ENCODE measurements around the gene COL1A1.

Gene COL1A1

GRCh38 chr17:50200457-50201275 is 765 bp downstream of the COL1A1 start:
- DNase-seq (ENCODE audit: low read depth, low spot score) = no peak

DNA sequence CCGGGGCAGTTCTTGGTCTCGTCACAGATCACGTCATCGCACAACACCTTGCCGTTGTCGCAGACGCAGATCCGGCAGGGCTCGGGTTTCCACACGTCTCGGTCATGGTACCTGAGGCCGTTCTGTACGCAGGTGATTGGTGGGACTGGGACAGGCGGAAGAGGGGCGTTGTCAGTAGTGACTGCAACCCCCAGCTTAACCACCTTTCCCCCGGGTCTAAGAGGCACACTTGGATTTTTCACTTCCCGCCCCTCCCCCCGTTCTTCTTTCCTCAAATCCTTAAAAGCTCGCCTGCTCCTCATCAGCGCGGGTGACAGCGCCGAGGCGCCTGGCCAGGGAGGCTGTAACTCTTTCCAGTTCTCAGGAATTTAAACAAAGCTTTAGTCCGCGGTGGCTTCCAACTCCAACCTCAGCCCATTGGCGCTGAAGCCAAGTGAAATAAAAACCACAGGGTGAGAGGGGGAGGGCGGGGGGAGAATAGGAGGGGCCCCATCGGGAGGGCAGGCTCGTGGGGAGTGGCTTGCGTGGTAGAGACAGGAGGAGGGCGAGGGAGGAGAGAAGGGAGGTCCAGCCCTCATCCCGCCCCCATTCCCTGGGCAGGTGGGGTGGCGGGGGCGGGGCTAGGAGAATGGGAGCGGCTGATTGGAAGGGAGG is 1.5 kb downstream of the COL1A1 start:
- no peak for DNase-seq (ENCODE audit: low read depth, low spot score)

- no peak for DNase-seq (ENCODE audit: low read depth, low spot score)
Measured at GRCh38 chr17:50199211-50199802, 2.1 kb downstream of the COL1A1 start.

GRCh38 chr17:50198026-50198669 is 3.3 kb downstream of the COL1A1 start:
- no peak for DNase-seq (ENCODE audit: low read depth, low spot score)

GRCh38 chr17:50196826-50197225 is 4.6 kb downstream of the COL1A1 start:
- DNase-seq (ENCODE audit: low read depth, low spot score) = no peak

- DNase-seq (ENCODE audit: low read depth, low spot score) = no peak
Measured at GRCh38 chr17:50196036-50196435, 5.4 kb downstream of the COL1A1 start.

DNA sequence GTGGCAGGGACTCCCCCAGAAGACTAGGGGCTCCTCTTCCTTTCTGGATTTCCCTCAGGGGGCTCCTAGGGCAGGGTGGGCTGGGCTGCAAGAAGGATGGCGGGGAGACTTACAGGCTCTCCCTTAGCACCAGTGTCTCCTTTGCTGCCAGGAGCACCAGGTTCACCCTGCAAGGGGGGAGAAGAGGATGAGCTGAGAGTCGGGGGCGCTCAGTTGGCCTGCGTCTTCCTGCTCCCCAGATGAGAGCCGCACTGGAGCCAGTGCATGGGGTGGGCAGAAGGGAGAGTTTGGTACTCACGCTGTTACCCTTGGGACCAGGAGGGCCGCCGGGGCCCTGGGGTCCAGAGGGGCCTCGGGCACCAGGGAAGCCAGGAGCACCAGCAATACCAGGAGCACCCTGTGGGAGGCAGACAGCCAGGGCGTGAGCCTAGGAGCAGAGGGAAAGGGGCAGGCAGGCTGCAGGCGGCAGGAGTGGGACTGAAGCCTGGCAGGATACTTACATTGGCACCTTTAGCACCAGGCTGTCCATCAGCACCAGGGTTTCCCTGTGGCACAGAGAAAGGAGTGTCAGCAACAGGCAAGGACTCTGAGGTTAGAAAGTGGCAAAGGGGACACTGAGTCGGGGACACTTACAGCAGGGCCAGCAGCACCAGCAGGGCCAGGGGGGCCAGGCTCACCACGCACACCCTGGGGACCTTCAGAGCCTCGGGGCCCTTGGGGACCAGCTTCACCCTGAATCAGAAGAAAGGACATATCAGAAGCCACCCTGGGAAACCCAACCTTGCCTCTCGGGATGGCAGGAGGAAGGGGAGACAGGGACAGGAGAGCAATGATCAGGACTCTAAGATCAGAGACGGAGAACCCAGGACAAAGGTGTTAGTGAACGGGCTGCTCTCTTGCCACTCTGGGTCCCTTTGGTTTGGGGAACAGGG is 6.2 kb downstream of the COL1A1 start:
- DNase-seq (ENCODE audit: low read depth, low spot score) = no peak

- DNase-seq (ENCODE audit: low read depth, low spot score) = no peak
Measured at GRCh38 chr17:50194140-50194933, 7.1 kb downstream of the COL1A1 start.

DNA sequence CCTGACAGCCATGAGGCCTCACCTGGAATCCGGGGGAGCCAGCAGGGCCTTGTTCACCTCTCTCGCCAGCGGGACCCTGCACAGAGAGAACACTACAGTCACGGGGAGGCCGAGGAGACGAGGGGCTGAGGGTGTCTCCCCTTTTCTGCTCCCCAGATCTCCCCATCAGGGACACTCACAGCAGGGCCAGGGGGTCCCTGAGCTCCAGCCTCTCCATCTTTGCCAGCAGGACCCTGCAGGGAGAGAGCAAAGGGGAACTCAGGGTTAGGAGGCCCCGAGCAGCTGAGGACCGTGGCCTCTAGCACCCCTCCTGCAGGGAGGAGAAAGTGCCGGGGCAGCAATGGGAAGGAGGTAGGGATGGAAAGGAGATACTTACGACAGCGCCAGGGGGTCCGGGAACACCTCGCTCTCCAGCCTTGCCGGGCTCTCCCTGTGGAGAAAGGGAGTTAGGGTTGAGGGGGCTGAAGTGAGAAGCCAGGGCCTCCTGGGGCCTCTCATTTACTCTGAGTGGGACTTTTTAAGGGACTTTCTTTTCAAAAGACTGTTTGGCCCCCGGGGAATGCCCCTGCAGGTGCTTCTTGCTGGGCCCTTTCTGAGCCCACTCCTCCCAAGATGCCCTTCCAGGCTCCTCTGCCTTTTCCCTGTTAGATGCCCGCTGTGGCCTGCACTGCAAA is 8.7 kb downstream of the COL1A1 start:
- DNase-seq (ENCODE audit: low read depth, low spot score) = no peak

- no peak for DNase-seq (ENCODE audit: low read depth, low spot score)
Measured at GRCh38 chr17:50192144-50192617, 9.2 kb downstream of the COL1A1 start.

DNA sequence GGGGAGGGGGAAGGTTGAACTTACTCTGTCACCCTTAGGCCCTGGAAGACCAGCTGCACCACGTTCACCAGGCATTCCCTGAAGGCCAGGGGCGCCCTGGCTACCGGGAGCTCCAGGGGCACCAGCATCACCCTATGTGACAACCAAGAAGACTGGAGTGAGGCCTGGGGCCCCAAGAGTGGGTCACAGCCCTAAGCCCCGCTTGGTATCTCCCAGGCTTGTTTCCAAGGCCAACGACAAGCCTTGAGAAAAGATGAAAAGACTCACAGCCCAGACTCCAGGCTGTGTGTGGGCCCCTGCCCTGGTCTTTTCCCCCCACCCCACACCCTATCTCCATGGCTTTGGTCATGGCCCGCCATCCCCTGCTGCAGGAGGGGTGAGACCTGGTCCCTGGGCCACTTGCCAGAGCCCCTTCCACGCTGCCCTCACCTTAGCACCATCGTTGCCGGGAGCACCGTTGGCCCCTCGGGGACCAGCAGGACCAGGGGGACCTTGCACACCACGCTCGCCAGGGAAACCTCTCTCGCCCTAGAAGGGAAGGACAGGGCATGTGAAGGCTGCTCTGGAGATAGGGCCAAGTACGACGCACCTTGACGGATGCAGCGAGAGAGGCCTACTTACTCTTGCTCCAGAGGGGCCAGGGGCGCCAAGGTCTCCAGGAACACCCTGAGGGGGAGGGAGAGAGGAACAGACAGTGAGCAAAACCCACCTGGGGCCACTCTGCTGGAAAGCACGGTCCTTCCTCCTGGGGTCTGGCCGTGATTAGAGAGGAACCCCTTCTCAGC is 9.9 kb downstream of the COL1A1 start:
- DNase-seq (ENCODE audit: low read depth, low spot score) = no peak

GRCh38 chr17:50190603-50191358 is 10.7 kb downstream of the COL1A1 start:
- DNase-seq (ENCODE audit: low read depth, low spot score) = no peak

- no peak for DNase-seq (ENCODE audit: low read depth, low spot score)
Measured at GRCh38 chr17:50190293-50190602, 11.2 kb downstream of the COL1A1 start.

DNA sequence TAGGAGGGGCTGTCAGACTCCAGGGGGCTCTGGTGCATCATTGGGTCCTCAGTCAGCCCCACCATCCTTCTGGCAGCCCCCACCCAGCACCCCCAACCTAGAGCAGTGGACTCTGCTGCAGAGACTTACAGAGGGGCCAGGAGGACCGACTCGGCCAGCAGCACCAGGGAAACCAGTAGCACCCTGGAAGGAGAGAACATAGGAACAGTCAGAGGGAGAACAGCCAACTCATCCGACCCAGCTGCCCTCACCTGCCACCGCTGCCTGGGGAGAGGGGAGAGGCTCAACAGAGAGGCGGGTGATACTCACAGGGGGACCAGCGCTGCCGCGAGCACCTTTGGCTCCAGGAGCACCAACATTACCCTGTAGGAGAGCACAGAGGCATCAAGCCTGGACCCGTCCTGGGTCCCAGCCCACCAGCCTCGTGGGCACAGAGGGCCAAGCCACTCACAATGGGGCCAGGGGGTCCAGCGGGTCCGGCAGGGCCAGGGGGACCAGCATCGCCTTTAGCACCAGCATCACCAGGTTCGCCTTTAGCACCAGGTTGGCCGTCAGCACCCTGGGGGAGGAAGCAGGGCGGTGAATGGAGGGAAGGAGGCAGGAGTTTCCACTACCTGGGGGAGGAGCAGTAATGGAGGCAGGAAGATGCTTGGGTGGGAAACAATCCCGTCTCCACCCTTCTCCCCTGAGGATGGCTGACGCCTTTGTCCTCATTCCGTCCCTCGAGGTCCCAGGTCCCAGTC is 11.7 kb downstream of the COL1A1 start:
- no peak for DNase-seq (ENCODE audit: low read depth, low spot score)

GRCh38 chr17:50188921-50189549 is 12.4 kb downstream of the COL1A1 start:
- no peak for DNase-seq (ENCODE audit: low read depth, low spot score)

- no peak for DNase-seq (ENCODE audit: low read depth, low spot score)
Measured at GRCh38 chr17:50188531-50188920, 12.9 kb downstream of the COL1A1 start.
